WERI-Rb-1 (cell line): ENCODE measurements around the gene PRRX2.

Experiments used
- DNase-seq: peaks from one replicate; pipeline ENCODE4 v3.0.0-alpha.2; 2020
- H3K27ac ChIP-seq: fragments of 250-450 bp; sonication (Bioruptor Pico); 2 replicates; pipeline ENCODE4 v1.5.1; 2020; ENCODE audit warnings: mild to moderate bottlenecking, moderate library complexity
- H3K27me3 ChIP-seq: fragments of 250-450 bp; sonication (Bioruptor Pico); 2 replicates; pipeline ENCODE4 v1.5.1; 2021; ENCODE audit warnings: mild to moderate bottlenecking, low read depth, moderate library complexity; ENCODE audit not compliant: insufficient read depth, severe bottlenecking
- H3K36me3 ChIP-seq: fragments of 250-450 bp; sonication (Bioruptor Pico); 2 replicates; pipeline ENCODE4 v1.5.1; 2020; ENCODE audit warnings: mild to moderate bottlenecking, moderate library complexity
- H3K4me3 ChIP-seq: 2 replicates; pipeline ENCODE4 v1.5.1; 2011; ENCODE audit warnings: low read depth, mild to moderate bottlenecking, control low read depth, low read length
- H3K9me3 ChIP-seq: fragments of 250-450 bp; sonication (Bioruptor Pico); 2 replicates; pipeline ENCODE4 v1.5.1; 2021; ENCODE audit warnings: mild to moderate bottlenecking, moderate library complexity; ENCODE audit not compliant: severe bottlenecking
- TF ChIP-seq, protein P1 (sequence below): IDR thresholded peaks from 2 replicates; pipeline ENCODE4 v1.5.1; 2011; ENCODE audit warnings: low read depth, mild to moderate bottlenecking, control low read depth, inconsistent platforms, low read length

PRRX2 gene

DNA sequence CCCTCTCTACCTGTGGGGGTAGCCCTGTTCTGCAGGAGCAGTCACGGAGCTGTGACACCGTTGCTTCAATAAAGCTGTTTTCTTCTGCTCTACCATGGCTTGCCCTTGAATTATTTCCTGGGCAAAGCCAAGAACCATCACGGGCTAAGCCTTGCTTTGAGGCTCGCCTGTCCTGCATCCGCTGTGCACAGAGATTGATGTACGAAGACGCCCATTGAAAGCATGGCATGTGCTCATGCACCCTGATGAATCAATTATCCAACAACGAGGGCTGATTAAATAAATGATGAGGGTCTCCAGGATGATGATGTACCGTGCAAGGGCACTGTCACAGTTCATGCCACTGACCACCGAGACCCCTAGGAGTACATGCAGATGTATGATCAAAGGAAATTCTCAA, 66.7 kb downstream of the PRRX2 start:
- no peaks in the 10 kb centered on the region for H3K9me3 ChIP-seq
- no peak for DNase-seq
- no peak overlapping the region for H3K4me3 ChIP-seq
- no peaks in the 10 kb centered on the region for H3K27me3 ChIP-seq
- TF ChIP-seq, protein P1, sequence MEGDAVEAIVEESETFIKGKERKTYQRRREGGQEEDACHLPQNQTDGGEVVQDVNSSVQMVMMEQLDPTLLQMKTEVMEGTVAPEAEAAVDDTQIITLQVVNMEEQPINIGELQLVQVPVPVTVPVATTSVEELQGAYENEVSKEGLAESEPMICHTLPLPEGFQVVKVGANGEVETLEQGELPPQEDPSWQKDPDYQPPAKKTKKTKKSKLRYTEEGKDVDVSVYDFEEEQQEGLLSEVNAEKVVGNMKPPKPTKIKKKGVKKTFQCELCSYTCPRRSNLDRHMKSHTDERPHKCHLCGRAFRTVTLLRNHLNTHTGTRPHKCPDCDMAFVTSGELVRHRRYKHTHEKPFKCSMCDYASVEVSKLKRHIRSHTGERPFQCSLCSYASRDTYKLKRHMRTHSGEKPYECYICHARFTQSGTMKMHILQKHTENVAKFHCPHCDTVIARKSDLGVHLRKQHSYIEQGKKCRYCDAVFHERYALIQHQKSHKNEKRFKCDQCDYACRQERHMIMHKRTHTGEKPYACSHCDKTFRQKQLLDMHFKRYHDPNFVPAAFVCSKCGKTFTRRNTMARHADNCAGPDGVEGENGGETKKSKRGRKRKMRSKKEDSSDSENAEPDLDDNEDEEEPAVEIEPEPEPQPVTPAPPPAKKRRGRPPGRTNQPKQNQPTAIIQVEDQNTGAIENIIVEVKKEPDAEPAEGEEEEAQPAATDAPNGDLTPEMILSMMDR = no peak
- no peak overlapping the region for H3K27ac ChIP-seq
- no peaks in the 10 kb centered on the region for H3K36me3 ChIP-seq

DNA sequence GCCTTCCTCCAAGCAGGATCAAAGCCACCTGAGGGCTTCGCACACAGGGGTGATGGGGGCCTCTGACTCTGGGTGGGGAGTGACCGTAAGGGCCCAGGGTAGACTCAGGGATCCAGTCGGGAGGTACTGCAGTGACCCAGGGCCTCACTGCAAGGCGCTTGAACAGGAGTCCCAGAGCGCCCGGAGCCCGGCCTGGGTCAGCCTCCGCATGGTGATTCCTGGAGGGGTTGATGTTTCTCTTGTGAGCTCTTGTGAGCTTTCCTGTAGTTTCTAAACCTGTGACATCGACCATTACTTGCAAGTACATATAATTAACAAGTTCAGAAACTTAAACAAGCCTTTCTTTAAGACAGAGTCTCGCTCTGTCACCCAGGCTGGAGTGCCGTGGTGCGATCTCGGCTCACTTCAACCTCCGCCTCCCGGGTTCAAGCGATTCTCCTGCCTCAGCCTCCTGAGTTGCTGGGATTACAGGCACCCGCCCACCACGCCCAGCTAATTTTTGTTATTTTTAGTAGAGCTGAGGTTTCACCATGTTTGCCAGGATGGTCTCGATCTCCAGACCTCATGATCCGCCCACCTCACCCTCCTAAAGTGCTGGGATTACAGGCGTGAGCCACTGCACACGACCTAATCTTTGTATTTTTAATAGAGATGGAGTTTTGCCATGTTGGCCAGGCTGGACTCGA, 67.6 kb downstream of the PRRX2 start:
- TF ChIP-seq, protein P1 = no peak
- no peaks in the 10 kb centered on the region for H3K27me3 ChIP-seq
- H3K27ac ChIP-seq = no peak overlapping the region
- DNase-seq = no peak
- no peaks in the 10 kb centered on the region for H3K36me3 ChIP-seq
- no peak overlapping the region for H3K4me3 ChIP-seq
- no peaks in the 10 kb centered on the region for H3K9me3 ChIP-seq

DNA sequence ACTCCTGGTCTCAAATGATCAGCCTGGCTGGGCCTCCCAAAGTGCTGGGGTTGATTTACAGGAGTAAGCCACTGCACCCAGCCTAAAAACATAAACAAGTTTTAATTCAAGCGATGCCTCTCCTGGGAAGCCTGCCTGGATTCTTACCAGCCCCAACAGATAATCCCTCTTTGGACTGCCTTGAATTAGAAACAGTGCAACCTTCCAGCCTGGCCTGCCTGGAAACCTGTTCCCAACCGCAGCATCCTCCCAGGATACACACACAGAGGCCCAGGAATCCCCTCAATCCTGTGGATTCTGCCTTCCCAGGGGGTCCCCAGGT, 68.1 kb downstream of the PRRX2 start:
- no peak overlapping the region for H3K4me3 ChIP-seq
- H3K27me3 ChIP-seq = no peaks in the 10 kb centered on the region
- no peak overlapping the region for H3K27ac ChIP-seq
- no peaks in the 10 kb centered on the region for H3K36me3 ChIP-seq
- H3K9me3 ChIP-seq = no peaks in the 10 kb centered on the region
- TF ChIP-seq, protein P1 = no peak
- no peak for DNase-seq

DNA sequence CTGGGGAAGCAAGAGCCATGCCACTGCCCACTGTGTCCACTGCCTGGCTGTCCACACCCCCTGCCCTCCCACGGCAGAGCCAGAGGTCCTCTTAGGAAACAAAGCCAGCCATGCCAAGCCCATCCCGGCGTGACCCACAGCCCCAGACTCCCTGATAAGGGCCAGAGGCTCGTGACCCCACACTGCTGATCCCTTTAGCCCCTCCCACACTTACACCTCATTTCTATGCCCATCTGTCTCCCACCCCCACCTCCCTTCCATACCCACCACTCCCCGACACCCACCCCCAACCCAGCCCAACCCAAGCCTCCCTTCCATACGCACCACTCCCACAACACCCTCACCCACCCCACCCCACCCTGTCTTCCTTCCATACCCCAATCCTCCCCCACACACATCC, 70.1 kb downstream of the PRRX2 start:
- TF ChIP-seq, protein P1 = no peak
- DNase-seq = no peak
- Histone ChIP-seq H3K9me3 (no peaks in the 10 kb centered on the region), H3K27me3 (no peaks in the 10 kb centered on the region), H3K27ac (no peak overlapping the region), H3K36me3 (no peaks in the 10 kb centered on the region), H3K4me3 (no peak overlapping the region)

DNA sequence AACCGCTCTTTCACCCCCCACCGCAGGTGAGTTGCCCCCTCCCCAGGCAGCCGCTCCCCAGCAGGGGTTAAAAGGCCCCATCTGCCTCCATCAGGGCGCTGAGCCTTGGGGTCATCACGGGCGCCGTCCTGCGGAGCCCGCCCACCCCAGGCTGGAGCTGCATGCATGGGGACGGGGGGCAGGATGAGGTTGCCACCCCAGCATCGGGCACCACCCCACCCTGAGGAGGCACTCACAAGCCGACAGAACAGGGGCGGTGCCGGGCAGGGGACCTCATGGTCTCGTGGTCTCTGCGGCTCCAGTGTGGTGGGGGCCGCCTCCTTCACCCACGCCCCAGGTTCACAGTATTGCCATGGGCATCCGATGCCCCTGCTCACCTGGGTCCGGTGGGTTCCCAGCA, 70.9 kb downstream of the PRRX2 start:
- TF ChIP-seq, protein P1 = no peak
- Histone ChIP-seq H3K36me3 (no peaks in the 10 kb centered on the region), H3K4me3 (no peak overlapping the region), H3K27me3 (no peaks in the 10 kb centered on the region), H3K27ac (no peak overlapping the region), H3K9me3 (no peaks in the 10 kb centered on the region)
- DNase-seq = no peak
